A673 (cell line): ENCODE data around the gene INTS4.

Experiments used
- CTCF ChIP-seq: fragments of 300-800, 200-600 bp; sonication (generic); conservative IDR thresholded peaks from 2 replicates; pipeline ENCODE4 v1.5.1; 2017; ENCODE audit warnings: low read depth, mild to moderate bottlenecking, antibody characterized with exemption, low read length, moderate library complexity, mixed read lengths
- EZH2 ChIP-seq: fragments of 200-600 bp; sonication (generic); IDR thresholded peaks from 2 replicates; pipeline ENCODE4 v1.6.1; 2017; ENCODE audit warnings: borderline replicate concordance, low read depth, mild to moderate bottlenecking, mixed read lengths, antibody characterized with exemption, low read length; ENCODE audit not compliant: poor library complexity, severe bottlenecking

- no peak for TF ChIP-seq EZH2
- TF ChIP-seq CTCF, result no peak
Measured at GRCh38 chr11:77882396-77882795, 112.1 kb downstream of the INTS4 start.
